ENCODE data around the gene LRSAM1.

LRSAM1 gene

DNA sequence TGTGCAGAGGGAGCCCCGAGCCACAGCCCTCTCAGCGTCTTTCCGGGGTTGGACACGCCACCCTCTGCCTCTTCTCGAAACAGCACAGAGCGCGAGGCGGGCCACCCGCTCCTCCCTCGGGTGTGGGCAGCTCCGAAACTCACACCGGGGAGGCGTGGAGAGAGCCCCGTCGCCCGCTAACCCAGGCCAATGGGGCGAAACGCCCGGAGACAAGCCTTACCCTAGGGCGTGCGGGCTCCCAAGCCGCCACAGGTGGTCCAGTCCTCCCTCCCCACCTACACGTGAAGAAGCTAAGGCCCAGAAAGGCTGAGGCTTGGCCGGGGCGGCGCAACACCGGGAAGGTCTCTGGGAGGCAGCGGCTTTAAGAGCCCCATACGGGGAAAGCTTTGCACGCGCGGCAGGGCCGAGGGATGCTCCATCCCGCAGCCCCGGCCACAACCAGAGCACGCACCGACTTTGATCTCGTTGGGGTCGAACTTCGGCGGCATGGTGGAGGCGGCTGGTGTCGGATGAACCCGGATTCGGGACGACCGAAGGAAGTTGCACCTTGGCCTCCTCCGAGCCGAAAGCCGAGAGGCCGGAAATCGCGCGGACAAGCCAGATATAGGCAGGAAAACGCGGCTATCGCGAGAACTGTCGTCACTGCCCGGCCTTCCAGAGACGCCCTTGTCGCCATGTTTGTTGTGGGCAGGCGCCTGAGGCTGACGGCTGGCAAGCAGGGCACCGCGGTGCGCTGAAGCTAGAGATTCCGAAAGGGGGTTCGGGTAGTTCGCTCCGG lies at the start of gene LRSAM1, which contains the start of gene RPL12:
Gene LRSAM1 (plus strand): TSS at position 681 of the 778 bp plus-strand sequence. CDS start 3,018 bp downstream, outside the sequence.
Gene RPL12 (minus strand): TSS at position 577 of the 778 bp plus-strand sequence. CDS start 89 bp downstream, at position 488.
- peak; percentile 97 for DNase-seq

DNA sequence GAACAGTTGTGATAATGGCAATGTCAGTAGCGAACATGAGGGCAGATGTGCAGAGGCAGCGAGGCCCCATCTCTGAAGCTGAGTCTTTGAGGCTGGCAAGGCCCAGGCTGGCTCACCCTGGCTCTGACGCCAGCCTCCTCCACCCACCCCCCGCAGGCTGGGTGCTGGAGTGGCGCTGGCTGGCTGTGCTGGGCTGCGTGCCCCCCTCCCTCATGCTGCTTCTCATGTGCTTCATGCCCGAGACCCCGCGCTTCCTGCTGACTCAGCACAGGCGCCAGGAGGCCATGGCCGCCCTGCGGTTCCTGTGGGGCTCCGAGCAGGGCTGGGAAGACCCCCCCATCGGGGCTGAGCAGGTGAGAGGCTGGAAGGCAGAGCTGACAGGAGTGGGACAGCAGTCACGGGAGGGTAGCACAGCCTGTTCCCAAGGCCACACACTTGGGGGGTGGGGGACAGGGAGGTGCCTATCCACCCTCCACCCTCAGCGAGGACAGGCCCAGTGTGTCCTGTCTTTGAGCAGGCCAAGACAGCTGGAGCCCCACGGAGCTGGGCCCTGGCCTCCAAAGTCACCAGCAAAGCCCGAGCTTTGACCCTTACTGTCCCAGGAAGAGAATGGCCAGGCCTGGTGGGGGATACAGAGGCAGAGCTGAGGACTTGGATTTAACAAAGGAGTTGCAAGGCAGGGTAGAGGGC lies 48.8 kb upstream of the LRSAM1 start:
- DNase-seq, result no peak

DNA sequence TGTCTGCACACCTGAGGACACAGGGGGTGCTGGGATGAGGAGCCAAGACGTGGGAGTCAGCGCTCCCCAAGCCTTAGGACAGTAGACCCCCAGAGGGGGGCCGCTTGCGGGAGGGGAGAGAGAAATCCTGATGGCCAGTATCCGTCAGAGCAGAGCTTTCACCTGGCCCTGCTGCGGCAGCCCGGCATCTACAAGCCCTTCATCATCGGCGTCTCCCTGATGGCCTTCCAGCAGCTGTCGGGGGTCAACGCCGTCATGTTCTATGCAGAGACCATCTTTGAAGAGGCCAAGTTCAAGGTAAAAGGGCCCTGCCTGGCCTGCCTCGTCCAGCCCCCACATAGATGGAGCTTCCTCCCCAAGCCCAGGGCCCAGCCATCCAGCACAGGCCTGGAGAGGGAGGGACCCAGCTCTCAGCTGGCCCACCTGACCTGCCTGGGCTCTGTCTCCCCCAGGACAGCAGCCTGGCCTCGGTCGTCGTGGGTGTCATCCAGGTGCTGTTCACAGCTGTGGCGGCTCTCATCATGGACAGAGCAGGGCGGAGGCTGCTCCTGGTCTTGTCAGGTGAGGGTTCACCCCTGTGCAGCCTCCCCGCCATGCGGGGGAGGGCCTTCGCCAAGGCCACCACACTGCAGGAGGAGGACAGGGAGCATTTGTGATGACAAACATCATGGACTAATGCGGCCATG lies 47.7 kb upstream of the LRSAM1 start:
- DNase-seq, result no peak

DNA sequence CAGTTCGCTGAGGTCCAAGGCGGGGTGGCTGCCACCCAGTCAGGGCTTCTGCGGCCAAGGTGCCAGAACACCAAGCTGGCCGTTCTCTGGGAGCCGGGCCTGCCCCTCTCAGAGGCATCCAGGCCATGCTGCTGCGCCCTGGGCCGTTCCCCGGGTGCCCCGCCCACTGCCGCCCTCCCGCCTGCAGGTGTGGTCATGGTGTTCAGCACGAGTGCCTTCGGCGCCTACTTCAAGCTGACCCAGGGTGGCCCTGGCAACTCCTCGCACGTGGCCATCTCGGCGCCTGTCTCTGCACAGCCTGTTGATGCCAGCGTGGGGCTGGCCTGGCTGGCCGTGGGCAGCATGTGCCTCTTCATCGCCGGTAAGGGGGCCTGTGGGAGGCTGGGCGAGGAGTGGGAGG lies 46.7 kb upstream of the LRSAM1 start:
- no peak for DNase-seq

DNA sequence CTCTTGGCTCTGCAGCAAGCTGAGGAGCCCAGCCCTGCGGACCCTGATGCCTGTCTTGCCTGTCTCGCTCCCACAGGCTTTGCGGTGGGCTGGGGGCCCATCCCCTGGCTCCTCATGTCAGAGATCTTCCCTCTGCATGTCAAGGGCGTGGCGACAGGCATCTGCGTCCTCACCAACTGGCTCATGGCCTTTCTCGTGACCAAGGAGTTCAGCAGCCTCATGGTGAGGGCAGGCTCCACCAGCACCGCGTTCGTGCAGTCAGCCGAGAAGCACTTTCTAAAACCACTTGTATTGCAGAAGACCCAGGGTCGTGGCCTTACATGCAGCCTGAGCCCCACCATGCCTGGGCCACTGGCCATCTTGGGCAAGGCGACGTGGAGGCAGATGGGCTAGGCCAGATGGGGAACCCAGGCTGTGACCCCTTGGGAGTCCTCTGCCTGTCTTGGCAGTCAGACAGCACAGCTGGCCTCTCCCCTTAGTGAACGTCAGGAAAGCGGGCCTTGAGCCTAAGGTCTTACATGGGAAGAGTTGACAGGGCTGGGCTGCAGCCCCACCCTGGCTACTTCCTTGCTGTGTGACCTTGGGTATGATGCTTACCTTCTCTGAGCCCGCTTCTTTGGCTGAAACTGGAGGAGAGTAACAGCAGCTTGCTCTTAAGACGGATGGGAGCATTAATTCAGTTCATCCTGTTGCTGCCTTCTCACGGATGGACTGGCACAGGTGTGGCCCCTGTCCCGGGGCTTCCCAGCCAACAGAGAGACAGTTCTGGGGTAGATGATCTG lies 45.8 kb upstream of the LRSAM1 start:
- DNase-seq, result no peak

DNA sequence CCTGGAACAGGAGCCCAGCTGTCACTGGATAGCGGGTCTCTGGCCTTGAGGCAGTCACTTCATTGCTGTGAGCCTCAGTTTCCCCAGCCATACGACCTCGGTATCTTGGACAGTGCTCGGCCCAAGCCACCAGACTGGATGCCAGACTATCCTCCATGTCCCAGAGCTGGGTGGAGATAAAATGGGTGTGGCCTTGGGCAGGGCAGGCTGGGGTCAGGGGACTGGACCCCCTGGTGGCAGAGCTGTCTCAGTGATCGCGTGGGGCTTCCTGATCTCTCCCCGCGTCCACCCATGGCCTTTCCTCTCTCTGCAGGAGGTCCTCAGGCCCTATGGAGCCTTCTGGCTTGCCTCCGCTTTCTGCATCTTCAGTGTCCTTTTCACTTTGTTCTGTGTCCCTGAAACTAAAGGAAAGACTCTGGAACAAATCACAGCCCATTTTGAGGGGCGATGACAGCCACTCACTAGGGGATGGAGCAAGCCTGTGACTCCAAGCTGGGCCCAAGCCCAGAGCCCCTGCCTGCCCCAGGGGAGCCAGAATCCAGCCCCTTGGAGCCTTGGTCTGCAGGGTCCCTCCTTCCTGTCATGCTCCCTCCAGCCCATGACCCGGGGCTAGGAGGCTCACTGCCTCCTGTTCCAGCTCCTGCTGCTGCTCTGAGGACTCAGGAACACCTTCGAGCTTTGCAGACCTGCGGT lies 44.4 kb upstream of the LRSAM1 start:
- no peak for DNase-seq

DNA sequence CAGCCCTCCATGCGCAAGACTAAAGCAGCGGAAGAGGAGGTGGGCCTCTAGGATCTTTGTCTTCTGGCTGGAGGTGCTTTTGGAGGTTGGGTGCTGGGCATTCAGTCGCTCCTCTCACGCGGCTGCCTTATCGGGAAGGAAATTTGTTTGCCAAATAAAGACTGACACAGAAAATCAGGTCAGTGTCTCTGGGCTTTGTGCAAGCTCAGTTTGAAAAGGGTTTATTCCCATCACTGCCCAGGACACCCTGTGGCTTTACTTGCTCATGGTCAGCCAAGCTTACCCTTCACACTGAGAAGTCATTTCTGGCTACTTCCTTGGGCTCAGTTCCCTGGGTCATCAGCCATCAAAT lies 43.8 kb upstream of the LRSAM1 start:
- no peak for DNase-seq

DNA sequence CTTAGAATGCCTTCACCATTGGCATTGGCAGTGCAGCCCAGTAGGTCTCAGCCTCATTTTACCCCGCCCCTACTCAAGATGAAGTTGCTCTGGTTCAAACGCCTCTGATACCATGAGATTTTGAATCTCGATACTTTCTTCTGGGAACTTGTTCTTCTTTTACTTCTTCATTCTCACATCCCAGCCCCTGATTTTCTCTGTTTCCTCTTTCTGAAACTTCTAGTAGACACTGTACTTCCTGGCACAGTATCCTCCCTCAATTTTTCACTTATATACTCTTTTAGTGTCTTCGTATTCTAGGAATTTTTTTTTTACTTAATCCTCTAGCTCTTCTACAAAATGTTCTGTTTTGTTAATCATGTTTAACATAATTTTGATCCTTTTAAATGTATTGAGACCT lies 40.2 kb upstream of the LRSAM1 start:
- DNase-seq, result no peak

DNA sequence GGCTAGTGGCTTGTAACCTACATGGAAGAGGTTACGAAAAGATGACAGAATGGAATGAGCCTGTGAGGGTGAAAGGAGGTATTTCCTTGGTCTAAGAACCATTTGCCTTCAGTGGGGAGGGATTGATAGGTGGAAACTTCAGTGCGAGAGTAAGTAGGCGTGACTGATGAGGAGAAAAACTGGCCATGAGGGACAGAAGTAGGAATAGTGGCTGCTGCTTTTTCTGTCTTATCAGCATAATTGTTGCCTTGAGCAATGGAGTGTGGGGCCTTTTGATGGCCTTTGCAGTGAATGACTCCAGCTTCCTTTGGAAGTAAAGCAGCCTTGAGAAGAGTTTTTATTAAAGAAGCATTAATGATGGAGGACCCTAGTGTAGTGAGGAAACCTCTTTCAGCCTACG lies 36.2 kb upstream of the LRSAM1 start:
- DNase-seq, result no peak

DNA sequence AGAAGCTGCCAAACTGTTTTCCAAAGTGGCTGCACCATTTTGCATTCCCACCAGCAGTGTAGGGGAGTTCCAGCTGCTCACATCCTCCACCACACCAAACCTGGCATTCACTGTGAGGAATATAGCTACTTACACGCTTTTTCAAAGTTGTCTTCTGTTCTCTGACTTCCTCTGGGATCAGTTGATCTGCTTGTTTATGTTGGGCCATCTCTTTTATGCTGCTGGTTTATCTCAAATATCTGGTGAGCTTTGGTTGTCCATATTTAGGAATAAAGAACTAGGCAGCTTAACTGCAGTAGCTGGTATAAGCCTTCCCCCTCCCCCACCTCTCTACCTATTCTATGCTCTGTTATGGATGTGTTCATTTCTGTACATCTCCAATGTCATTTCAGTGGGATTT lies 35.7 kb upstream of the LRSAM1 start:
- no peak for DNase-seq

DNA sequence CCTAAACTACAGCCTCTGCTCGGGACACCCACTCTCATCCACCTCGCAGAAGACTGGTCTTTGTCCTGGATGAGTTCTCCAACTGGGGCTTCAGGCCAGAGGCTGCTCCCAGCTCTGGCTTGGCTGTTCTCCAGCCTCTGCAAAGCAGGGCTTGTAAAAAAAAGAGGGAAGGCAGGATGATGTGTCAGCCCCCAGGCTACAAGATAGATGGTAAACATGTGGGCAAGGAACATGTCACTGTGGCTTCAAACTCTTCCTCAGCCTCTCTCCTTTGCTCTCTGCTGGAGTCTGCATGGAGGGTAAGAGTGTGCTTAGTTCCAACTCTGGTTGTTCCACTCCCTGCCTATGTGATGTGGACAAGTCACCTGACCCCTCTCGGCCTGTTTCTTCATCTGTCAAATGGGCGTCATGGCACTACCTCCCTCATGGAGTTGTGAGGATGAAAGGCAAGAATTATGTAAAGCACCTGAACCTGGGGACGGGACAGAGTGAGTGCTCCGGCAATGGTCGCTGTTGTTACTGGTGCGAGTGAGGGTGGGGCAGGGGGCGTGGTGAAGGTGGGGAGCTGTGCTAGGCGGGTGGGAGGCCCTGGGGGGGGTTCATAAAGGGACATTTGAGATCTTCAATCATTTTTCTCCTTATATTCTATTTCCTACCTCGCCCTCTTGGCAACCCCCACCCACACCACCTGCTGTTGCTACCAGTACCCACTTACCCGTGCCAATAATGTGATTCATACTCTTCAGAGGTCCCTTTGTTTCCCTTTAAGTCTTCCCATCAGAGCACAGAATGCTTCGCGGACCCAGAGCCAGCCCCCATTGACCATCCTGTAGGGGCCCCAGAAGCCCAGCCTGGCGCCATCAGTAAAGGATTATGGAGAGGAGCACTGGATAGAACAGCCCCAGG lies 33.9 kb upstream of the LRSAM1 start:
- no peak for DNase-seq

DNA sequence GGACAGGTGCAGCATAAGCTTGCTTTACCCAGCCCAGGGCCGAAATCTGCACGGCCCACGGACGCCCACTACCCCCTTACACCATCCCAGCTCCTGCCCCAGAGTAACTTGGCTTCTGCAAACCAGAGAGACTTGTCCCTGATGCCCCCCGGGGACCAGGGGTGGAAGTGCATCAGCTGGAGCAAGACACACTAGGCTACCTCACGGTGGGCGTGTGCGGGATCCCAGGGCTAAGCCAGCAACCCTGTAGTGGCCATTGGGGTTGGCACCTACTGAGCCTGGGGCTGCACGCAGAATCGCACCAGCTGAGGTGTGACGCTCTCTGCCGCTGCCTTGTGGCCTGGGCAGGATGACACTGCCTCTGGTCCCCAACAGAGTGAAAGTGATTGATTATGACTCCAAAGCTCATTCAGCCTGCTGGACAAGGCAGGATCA lies 33.3 kb upstream of the LRSAM1 start:
- peak; percentile 63 for DNase-seq

DNA sequence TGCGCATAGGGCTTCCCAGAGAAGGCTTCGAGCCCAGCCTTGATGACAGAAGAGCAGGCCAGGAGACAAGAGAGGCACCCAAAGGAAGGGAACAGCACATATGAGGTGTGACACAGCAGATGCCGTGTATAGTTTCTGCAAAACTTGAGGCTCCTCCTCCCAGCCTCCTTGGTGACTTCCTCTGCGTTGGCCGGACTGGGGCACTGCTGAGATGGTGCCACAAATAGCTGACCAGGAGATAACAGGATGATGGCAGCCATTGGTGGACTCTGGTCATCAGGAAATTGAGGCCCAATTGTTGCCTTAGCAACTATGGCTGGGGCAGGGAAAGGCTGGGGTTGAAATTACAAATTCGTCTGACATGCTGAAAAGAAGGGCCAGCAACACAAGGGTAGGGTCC lies 32.0 kb upstream of the LRSAM1 start:
- no peak for DNase-seq

DNA sequence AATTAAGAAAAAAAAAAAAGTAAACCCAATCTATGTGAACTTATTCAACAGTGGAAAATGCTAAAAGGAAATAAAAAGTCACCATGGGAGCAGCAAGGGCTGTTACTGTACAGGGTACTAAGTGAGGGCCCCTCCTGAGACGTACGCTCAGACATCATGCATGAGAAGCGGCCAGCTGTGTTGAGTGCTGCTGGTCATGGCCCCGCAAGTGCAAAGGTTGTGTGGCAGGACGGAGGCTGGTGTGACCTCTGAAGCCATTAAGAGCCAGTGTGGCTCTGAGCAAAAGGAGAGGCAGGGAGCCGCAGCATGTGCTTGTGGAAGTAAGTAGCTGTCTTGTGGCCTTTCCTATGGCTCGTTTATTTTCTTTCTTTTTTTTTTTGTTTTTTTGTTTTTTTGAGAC lies 30.3 kb upstream of the LRSAM1 start:
- no peak for DNase-seq

DNA sequence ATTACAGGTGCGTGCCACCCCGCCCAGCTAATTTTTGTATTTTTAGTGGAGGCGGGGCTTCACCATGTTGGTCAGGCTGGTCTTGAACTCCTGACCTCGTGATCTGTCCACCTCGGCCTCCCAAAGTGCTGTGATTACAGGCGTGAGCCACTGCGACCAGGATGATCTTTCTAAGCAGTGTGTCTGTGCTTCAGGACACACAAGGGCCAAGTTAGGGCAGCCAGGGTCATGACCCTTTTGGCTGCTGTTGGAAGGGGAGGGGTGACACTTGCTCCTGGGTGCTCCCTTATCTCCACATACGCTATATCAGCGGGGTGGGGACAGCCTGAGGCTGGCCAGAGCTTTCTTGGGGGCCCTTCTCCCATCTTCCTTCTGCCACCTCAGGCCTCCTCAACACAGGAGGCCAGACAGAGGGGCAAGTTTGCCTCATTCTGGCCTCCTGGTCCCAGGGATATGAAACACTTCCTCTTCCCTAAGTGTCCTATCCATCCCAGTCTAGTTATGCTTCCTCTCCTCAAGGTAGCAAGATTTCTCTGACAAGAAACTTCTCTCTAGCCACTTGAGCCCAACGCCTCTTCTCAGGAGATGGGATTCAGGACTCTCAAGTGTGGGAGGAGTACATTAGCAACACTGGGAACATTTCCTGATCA lies 29.1 kb upstream of the LRSAM1 start:
- DNase-seq, result no peak

DNA sequence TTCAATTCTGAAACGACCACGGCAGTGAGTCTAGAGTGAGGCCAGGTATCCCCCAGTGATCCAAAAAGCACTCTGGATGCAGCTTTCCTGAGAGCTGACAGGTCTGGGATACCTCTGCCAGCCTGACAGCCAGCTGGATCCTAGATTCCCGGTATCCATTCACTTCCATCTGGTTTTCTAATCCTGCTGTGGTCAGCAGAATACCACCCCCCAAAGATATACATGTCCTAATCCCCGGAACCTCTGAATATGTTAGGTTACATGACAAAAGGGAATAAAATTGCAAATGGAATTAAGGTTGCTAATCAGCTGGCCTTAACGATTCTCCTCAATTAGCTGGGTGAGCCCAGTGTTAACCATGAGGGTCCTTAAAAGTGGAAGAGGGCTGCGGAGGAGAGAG lies 28.5 kb upstream of the LRSAM1 start:
- DNase-seq, result no peak

DNA sequence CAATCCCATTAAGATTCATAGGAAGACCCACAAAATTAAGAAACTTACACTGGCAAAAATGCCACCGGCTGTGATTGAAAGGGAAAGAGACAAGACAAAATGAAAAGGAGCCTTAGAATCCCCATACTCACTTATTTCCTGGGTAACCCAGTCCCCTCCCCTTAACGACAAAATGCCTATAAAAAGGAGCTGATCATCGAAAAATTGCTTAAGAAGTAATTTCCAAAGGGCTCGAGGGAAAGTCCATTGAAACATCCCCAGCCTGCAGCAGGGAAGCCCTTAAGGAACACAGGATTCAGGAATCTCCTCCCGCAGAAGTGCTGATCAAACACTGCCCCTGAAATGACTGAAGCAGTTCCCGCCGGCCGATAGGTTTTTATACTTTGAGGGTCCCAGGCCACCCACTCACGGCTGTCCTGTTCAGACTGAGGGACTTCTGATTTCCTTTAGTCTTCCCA lies 27.8 kb upstream of the LRSAM1 start:
- DNase-seq, result no peak

DNA sequence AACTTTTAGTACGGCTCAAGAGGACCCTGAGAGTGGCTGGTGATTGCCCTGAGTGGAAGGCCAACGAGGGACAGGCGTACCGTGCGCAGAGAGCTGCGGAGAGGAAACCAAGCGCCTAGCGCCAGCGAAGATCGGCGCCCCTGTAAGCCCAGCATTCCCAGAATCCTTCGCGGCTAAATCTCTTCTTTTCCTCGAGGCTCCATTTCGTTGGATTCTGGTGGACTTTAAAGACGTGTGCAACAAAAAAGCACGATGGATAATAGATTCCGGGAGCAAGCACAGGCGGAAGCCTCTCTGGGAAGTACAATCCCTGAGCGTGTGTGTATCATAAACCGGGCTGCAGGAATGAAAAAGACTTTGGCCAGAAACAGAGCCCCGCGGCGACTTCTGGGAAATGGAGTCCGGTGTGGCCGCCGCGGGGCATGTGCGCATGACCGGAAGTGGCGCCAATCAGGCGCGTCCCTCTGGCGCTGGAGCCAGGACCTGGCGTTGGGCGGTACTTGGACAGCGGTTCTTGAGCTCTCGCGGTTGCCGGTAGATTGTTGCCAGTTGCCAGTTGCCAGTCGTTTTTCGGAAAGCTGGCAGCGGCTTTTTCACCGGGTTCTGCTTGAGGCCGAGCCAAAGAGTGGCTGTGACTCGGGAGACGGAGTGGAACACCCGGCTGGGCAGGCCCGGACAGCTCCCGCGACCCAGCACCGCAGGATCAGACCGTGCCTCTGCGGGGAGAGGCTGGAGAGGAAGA lies 27.2 kb upstream of the LRSAM1 start, which contains the start of gene ZNF79:
Gene ZNF79 (plus strand): TSS at position 449 of the 742 bp plus-strand sequence. CDS start 406 bp downstream, outside the sequence.
- peak; percentile 95 for DNase-seq

DNA sequence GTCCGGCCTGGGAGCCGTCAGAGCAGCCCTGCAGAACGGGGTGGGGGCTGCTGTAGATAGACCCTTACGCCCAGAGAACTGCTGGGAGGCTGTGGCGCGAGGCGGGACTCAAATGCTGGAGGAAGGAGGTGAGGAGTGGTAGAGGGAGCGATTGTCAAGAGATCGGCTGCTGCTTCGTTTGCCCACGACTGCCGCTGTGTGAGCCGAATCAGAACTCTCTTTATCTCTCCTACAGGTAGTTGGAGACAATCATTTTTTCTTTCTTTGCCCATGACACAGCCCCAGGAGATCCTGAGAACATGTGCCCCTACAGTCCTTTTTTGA lies 26.7 kb upstream of the LRSAM1 start:
- DNase-seq, result peak; percentile 51

DNA sequence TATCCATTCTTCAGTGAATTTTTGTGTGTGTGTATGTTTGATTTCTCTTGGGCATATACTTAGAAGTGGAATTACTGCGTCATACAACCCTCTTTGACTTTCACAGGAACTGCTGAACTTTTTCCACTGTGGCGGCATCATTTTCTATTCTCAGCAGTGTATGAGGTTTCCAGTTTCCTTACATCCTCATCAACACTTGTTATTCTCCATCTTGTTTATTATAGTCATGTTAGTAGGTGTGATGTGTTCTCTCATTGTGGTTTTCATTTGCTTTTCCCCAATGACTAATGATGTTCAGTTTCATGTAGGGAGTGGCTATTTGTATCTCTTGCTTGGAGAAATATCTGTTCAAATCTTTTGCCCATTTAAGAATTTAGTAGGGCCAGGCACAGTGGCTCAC lies 24.6 kb upstream of the LRSAM1 start:
- DNase-seq, result peak; percentile 70

All from stimulated activated CD4-positive, alpha-beta T cell treated with anti-CD3 and anti-CD28 coated beads, Interleukin-15, amount 100 ng/mL, for 24 hours (primary cell).